HepG2 (cell line): ENCODE data around the gene DAZAP1. TPM values are rescaled to one million over a fixed set of nuclear protein-coding genes. Genes with fewer than 3 reads are reported as not detected.

Experiments
- ATAC-seq: fragments of 200-7000 bp; cut with Tn5 transposase; 3 replicates; pipeline ENCODE4 v1.9.1; 2020; ENCODE audit warnings: mild to moderate bottlenecking, moderate library complexity
- BruUV-seq: library from RNA; stranded (reverse); fragments of 400-500 nt; replicated peaks from 2 replicates; lab custom pipeline; 2021; lab: Mats Ljungman, UMichigan
- CTCF ChIA-PET: fragments of 300-600 bp; formaldehyde crosslinking; extraction: SDS; loops from one replicate; lab custom pipeline; 2021; ENCODE audit warnings: low total read pairs, inconsistent platforms, low intra/inter-chr PET ratio; lab: Yijun Ruan, JAX
- POLR2A ChIA-PET: fragments of 350-600 bp; sonication (Branson Sonifier 250); formaldehyde crosslinking; loops from one replicate; lab custom pipeline; 2020; ENCODE audit warnings: antibody characterized with exemption, inconsistent platforms; lab: Yijun Ruan, JAX
- DNase-seq: peaks from one replicate; pipeline ENCODE4 v3.0.0-alpha.2; 2015; ENCODE audit warnings: low spot score
- FAIRE-seq: peaks from 3 replicates; lab custom pipeline; 2011; peaks lifted over from hg19 to GRCh38; lab: Jason Lieb, UNC
- H2AFZ ChIP-seq: one replicate; pipeline ENCODE4 v1.6.1; 2011; ENCODE audit warnings: low read length, inconsistent platforms
- H3K27ac ChIP-seq: fragments of 300-600 bp; 3 replicates; pipeline ENCODE4 v1.8.0; 2011; ENCODE audit warnings: mixed run types, mild to moderate bottlenecking, mixed read lengths, low read length, inconsistent platforms; ENCODE audit not compliant: insufficient read depth; ENCODE audit errors: extremely low read length
- H3K27me3 ChIP-seq, 2 experiments: fragments of 200-600 bp in 1 of 2; 2 replicates in 1 of 2; 3 replicates in 1 of 2; pipeline versions ENCODE4 v1.6.0 to v1.8.0; 2011; ENCODE audit warnings: low read length in 2 of 2, mild to moderate bottlenecking in 2 of 2, moderate library complexity in 2 of 2, inconsistent platforms in 1 of 2; ENCODE audit not compliant: insufficient read depth in 2 of 2, control insufficient read depth in 1 of 2
- H3K36me3 ChIP-seq, 2 experiments: fragments of 200-600 bp in 1 of 2; replicated peaks in 1 of 2; 2 replicates in 1 of 2; 3 replicates in 1 of 2; pipeline versions ENCODE4 v1.5.1 to v1.8.0; 2011; ENCODE audit warnings: low read length in 2 of 2, inconsistent platforms in 1 of 2; ENCODE audit not compliant: insufficient read depth in 2 of 2, control insufficient read depth in 1 of 2
- H3K4me1 ChIP-seq: 2 replicates; pipeline ENCODE4 v1.5.1; 2012; ENCODE audit warnings: low read length, inconsistent platforms; ENCODE audit not compliant: insufficient read depth
- H3K4me2 ChIP-seq: 2 replicates; pipeline ENCODE4 v1.6.0; 2011; ENCODE audit warnings: low read depth, low read length, inconsistent platforms
- H3K4me3 ChIP-seq, 3 experiments: fragments of 200-600 bp in 1 of 3; sonication (generic), shearing (Covaris generic) in 1 of 3; replicated peaks in 1 of 3; 2 replicates each; pipeline ENCODE4 v1.5.1; 2011 to 2016; ENCODE audit warnings: low read length in 3 of 3, inconsistent platforms in 2 of 3, low read depth in 2 of 3, mild to moderate bottlenecking in 2 of 3, control low read depth in 1 of 3, mixed read lengths in 1 of 3; ENCODE audit not compliant: insufficient read depth in 1 of 3
- H3K79me2 ChIP-seq: one replicate; pipeline ENCODE4 v1.6.1; 2011; ENCODE audit warnings: low read length, inconsistent platforms; ENCODE audit not compliant: insufficient read depth
- H3K9ac ChIP-seq: 2 replicates; pipeline ENCODE4 v1.6.0; 2011; ENCODE audit warnings: mild to moderate bottlenecking, low read depth, low read length, inconsistent platforms; ENCODE audit not compliant: insufficient read depth
- H3K9me3 ChIP-seq: 2 replicates; pipeline ENCODE4 v1.5.1; 2012; ENCODE audit warnings: mild to moderate bottlenecking, low read length
- H4K20me1 ChIP-seq: 2 replicates; pipeline ENCODE4 v1.6.0; 2011; ENCODE audit warnings: inconsistent platforms, mild to moderate bottlenecking, low read length, moderate library complexity; ENCODE audit not compliant: insufficient read depth
- BATF2 ChIP-seq: sonication (generic); formaldehyde crosslinking; IDR thresholded peaks from 2 replicates; pipeline ENCODE4 v1.8.0; 2022; ENCODE audit warnings: mild to moderate bottlenecking, missing genetic modification reagents, moderate library complexity
- E2F5 ChIP-seq: sonication (generic); formaldehyde crosslinking; conservative IDR thresholded peaks from 2 replicates; pipeline ENCODE4 v1.4.0; 2020; ENCODE audit warnings: missing genetic modification reagents
- HNF1A ChIP-seq, 2 experiments: sonication (generic) in 1 of 2; formaldehyde crosslinking in 1 of 2; IDR thresholded peaks; 2 replicates each; pipeline versions ENCODE4 v1.4.0 to v1.6.1; 2016 to 2020; ENCODE audit warnings: borderline replicate concordance in 1 of 2, low read depth in 1 of 2, mild to moderate bottlenecking in 1 of 2, missing genetic modification reagents in 1 of 2
- NFKB2 ChIP-seq: sonication (generic); formaldehyde crosslinking; IDR thresholded peaks from 2 replicates; pipeline ENCODE4 v1.4.0; 2020; ENCODE audit warnings: missing genetic modification reagents, borderline replicate concordance
- NKX3-1 ChIP-seq: sonication (generic); formaldehyde crosslinking; IDR thresholded peaks from 2 replicates; pipeline ENCODE4 v1.5.0; 2020; ENCODE audit warnings: missing genetic modification reagents
- SMYD3 ChIP-seq: sonication (generic); formaldehyde crosslinking; IDR thresholded peaks from 2 replicates; pipeline ENCODE4 v1.8.1; 2023; ENCODE audit warnings: mild to moderate bottlenecking, missing genetic modification reagents
- TBX2 ChIP-seq: sonication (generic); formaldehyde crosslinking; IDR thresholded peaks from 2 replicates; pipeline ENCODE4 v1.5.0; 2020; ENCODE audit warnings: missing genetic modification reagents, mild to moderate bottlenecking, borderline replicate concordance
- U2AF2 ChIP-seq: fragments of 200-400 bp; formaldehyde crosslinking; IDR thresholded peaks from 2 replicates; pipeline ENCODE4 v1.6.1; 2017; ENCODE audit warnings: low read depth, mild to moderate bottlenecking, low read length
- ZNF574 ChIP-seq: sonication (generic); formaldehyde crosslinking; IDR thresholded peaks from 2 replicates; pipeline ENCODE4 v1.4.0; 2020; ENCODE audit warnings: missing genetic modification reagents
- WGBS: methylation state at CpG from one replicate; pipeline ENCODE4 v1.1.6; 2017; ENCODE audit warnings: low lambda C conversion rate; 5-methylcytosine and 5-hydroxymethylcytosine counted together
- in situ Hi-C: cut with HindIII; loops from 2 replicates; pipeline ENCODE4 v1.10.0; 2017; ENCODE audit warnings: low pct_unique_long_range_greater_than_20kb; ENCODE audit not compliant: extremely low pct_ligation_motif_present
- intact Hi-C: fragments of 100-400 bp; cut with micrococcal nuclease; formaldehyde crosslinking; loops from one replicate; pipeline ENCODE4 v1.10.0; 2022; ENCODE audit not compliant: unreplicated experiment
- polyA plus RNA-seq, 8 experiments: library from polyadenylated mRNA; depleted of rRNA in 3 of 8; stranded (reverse) in 7 of 8; unstranded in 1 of 8; fragments of >200 nt; fragmentation: Illumina TruSeq in 4 of 8; extraction: Trizol in 4 of 8; gene quantifications; 2 replicates each; pipeline versions ENCODE4 v1.2.1 to v1.2.3, GENCODE V29; 2011 to 2016; ENCODE audit warnings: low read depth in 4 of 8, missing spikeins in 1 of 8, mixed read lengths in 1 of 8; ENCODE audit not compliant: insufficient read depth in 1 of 8
- total RNA-seq, 5 experiments: library from RNA; depleted of rRNA; stranded (reverse); fragments of >200 nt; fragmentation: Illumina TruSeq; extraction: Trizol; gene quantifications; 2 replicates each; pipeline ENCODE4 v1.2.3, GENCODE V29; 2016; ENCODE audit warnings: low read depth in 1 of 5

The DAZAP1 gene
- total and polyA plus RNA-seq, 2 of the 13 experiments (the other 11 are each of a cell fraction or from before 2014, with no cell fraction given) = 63.3 to 79.2 TPM

GRCh38 chr19:1445932-1446712 lies 38.7 kb downstream of the DAZAP1 start (continued):
- TF ChIP-seq SMYD3 (CRISPR knock-in tag) = no peak

- ChIA-PET CTCF (no interaction called here), POLR2A (no interaction called here)
- H3K27ac ChIP-seq = no peak overlapping the region
- ATAC-seq (no peak), DNase-seq (no peak), FAIRE-seq (no peak)
- peaks cover 9 to 51% of the 10 kb centered on the region in 2 experiments for H3K27me3 ChIP-seq
- no TSS peak for BruUV-seq
- WGBS = 12% methylated on average over 5 of the region's 63 CpGs
- no peak overlapping the region for H2AFZ ChIP-seq
- in situ Hi-C loops (no loop called here), intact Hi-C loops (no loop called here)
- H3K9ac ChIP-seq = no peak overlapping the region
- peaks cover 19% of the 10 kb centered on the region for H3K4me1 ChIP-seq
- peak overlapping the region; percentile 56 for H3K4me2 ChIP-seq
- no peaks in the 10 kb centered on the region for H3K9me3 ChIP-seq
- H3K4me3 ChIP-seq = peak overlapping the region in 1 of 3 experiments; percentile 78; a peak in 1 of 6 replicates
- peaks cover 0 to 7% of the 10 kb centered on the region in 2 experiments; a peak in 1 of 5 replicates for H3K36me3 ChIP-seq
- no peaks in the 10 kb centered on the region for H3K79me2 ChIP-seq
- H4K20me1 ChIP-seq = peaks cover 20% of the 10 kb centered on the region; the same call in 1 of the 2 replicates
- TF ChIP-seq BATF2 (CRISPR knock-in tag) (0 out of 2 replicates have a peak, but pooled peaks have one; percentile 52), TBX2 (0 out of 2 replicates have a peak, but pooled peaks have one; percentile 18), NKX3-1 (peak; percentile 29; the same call in 1 of the 2 replicates), NFKB2 (CRISPR knock-in tag) (peak; percentile 71; the same call in 1 of the 2 replicates), E2F5 (CRISPR knock-in tag) (0 out of 2 replicates have a peak, but pooled peaks have one; percentile 21), ZNF574 (CRISPR knock-in tag) (0 out of 2 replicates have a peak, but pooled peaks have one; percentile 17), HNF1A (IDR thresholded peaks at IDR 0.05; ENCODE audit: low read depth) (no peak), HNF1A (CRISPR knock-in tag; IDR thresholded peaks at IDR 0.05; ENCODE audit: borderline replicate concordance) (no peak), U2AF2 (no peak)
These were observed 39.5 kb downstream of the DAZAP1 start for GRCh38 chr19:1446713-1447481.
